GM12875 (cell line): ENCODE measurements around the gene ELK3.

Source experiments
- H3K4me3 ChIP-seq: one replicate; pipeline ENCODE4 v1.5.1; 2011; ENCODE audit warnings: low read depth, low read length, control low read depth
- CTCF ChIP-seq: IDR thresholded peaks from 2 replicates; pipeline ENCODE4 v1.5.1; 2011; ENCODE audit warnings: low read depth, mild to moderate bottlenecking, control low read depth, inconsistent platforms, low read length, moderate library complexity, borderline replicate concordance; ENCODE audit not compliant: insufficient read depth

ELK3 gene

GRCh38 chr12:96226801-96227348 is 32.7 kb downstream of the ELK3 start:
- TF ChIP-seq CTCF: no peak
- H3K4me3 ChIP-seq: no peak overlapping the region

GRCh38 chr12:96227365-96228106 is 33.4 kb downstream of the ELK3 start:
- no peak for TF ChIP-seq CTCF
- H3K4me3 ChIP-seq: no peak overlapping the region

GRCh38 chr12:96228566-96229248 is 34.5 kb downstream of the ELK3 start:
- H3K4me3 ChIP-seq: no peak overlapping the region
- TF ChIP-seq CTCF: no peak

- no peak overlapping the region for H3K4me3 ChIP-seq
Observed at GRCh38 chr12:96230646-96231045, 36.5 kb downstream of the ELK3 start.

GRCh38 chr12:96233168-96233567 is 39.0 kb downstream of the ELK3 start:
- TF ChIP-seq CTCF: no peak
- no peak overlapping the region for H3K4me3 ChIP-seq

More at GRCh38 chr12:96230646-96231045, 36.5 kb downstream of the ELK3 start:
- TF ChIP-seq CTCF: no peak

- H3K4me3 ChIP-seq: no peak overlapping the region
- no peak for TF ChIP-seq CTCF
Observed at GRCh38 chr12:96233939-96234461, 39.8 kb downstream of the ELK3 start.
